KMS-11 (cell line): ENCODE results near the gene GLP2R.

Source experiments
- H2AFZ ChIP-seq: fragments of 200-600 bp; sonication (generic); 2 replicates; pipeline ENCODE4 v1.6.1; 2016; ENCODE audit warnings: antibody characterized with exemption, mixed run types, low read depth
- H3K27ac ChIP-seq: fragments of 200-600 bp; sonication (generic); 2 replicates; pipeline ENCODE4 v1.6.1; 2016; ENCODE audit warnings: mild to moderate bottlenecking, mixed run types
- H3K27me3 ChIP-seq: fragments of 200-600 bp; sonication (generic); 2 replicates; pipeline ENCODE4 v1.6.1; 2017; ENCODE audit warnings: mild to moderate bottlenecking, low read depth, mixed run types, moderate library complexity; ENCODE audit not compliant: insufficient read depth
- H3K36me3 ChIP-seq: fragments of 200-600 bp; sonication (generic); 2 replicates; pipeline ENCODE4 v1.6.1; 2017; ENCODE audit warnings: mild to moderate bottlenecking, mixed run types; ENCODE audit not compliant: insufficient read depth
- H3K4me1 ChIP-seq: fragments of 200-600 bp; sonication (generic); 2 replicates; pipeline ENCODE4 v1.6.1; 2016; ENCODE audit warnings: mild to moderate bottlenecking, low read depth, mixed run types; ENCODE audit not compliant: poor library complexity, severe bottlenecking
- H3K4me2 ChIP-seq: fragments of 200-600 bp; sonication (generic); 2 replicates; pipeline ENCODE4 v1.7.0; 2016; ENCODE audit warnings: mild to moderate bottlenecking, mixed run types
- H3K4me3 ChIP-seq: fragments of 200-600 bp; sonication (generic); IDR thresholded peaks from 2 replicates; pipeline ENCODE4 v1.6.1; 2017; ENCODE audit warnings: low read depth, low read length, mixed read lengths; ENCODE audit not compliant: insufficient read depth
- H3K79me2 ChIP-seq: fragments of 200-600 bp; sonication (generic); 2 replicates; pipeline ENCODE4 v1.6.1; 2016; ENCODE audit warnings: low read depth, mixed run types; ENCODE audit not compliant: insufficient read depth
- H3K9ac ChIP-seq: fragments of 200-600 bp; sonication (generic); 2 replicates; pipeline ENCODE4 v1.6.1; 2016; ENCODE audit warnings: mild to moderate bottlenecking, mixed run types
- H4K20me1 ChIP-seq: fragments of 200-600 bp; sonication (generic); 2 replicates; pipeline ENCODE4 v1.6.1; 2016; ENCODE audit warnings: mild to moderate bottlenecking, mixed run types; ENCODE audit not compliant: insufficient read depth
- CTCF ChIP-seq: fragments of 200-600 bp; sonication (generic); conservative IDR thresholded peaks from 2 replicates; pipeline ENCODE4 v1.6.1; 2017; ENCODE audit warnings: low read depth, mild to moderate bottlenecking, antibody characterized with exemption, low read length, moderate library complexity, mixed read lengths

Gene GLP2R

GRCh38 chr17:9845306-9845705, 19.6 kb downstream of the GLP2R start:
- Histone ChIP-seq H4K20me1 (no peaks in the 10 kb centered on the region), H3K9ac (no peak overlapping the region), H3K4me2 (no peak overlapping the region), H3K79me2 (no peaks in the 10 kb centered on the region), H3K4me1 (no peaks in the 10 kb centered on the region), H3K27me3 (no peaks in the 10 kb centered on the region), H2AFZ (no peak overlapping the region), H3K36me3 (no peaks in the 10 kb centered on the region), H3K27ac (no peak overlapping the region), H3K4me3 (no peak overlapping the region)
- no peak for TF ChIP-seq CTCF

GRCh38 chr17:9850151-9850550, 24.4 kb downstream of the GLP2R start:
- H3K4me2 ChIP-seq = no peak overlapping the region
- H3K36me3 ChIP-seq = no peaks in the 10 kb centered on the region
- H3K79me2 ChIP-seq = no peaks in the 10 kb centered on the region
- H3K4me3 ChIP-seq = no peak overlapping the region
- no peak for TF ChIP-seq CTCF
- no peak overlapping the region for H3K27ac ChIP-seq
- H3K4me1 ChIP-seq = no peaks in the 10 kb centered on the region
- H4K20me1 ChIP-seq = no peaks in the 10 kb centered on the region
- H3K9ac ChIP-seq = no peak overlapping the region
- H2AFZ ChIP-seq = no peak overlapping the region
- H3K27me3 ChIP-seq = no peaks in the 10 kb centered on the region

- TF ChIP-seq CTCF = no peak
- Histone ChIP-seq H3K36me3 (no peaks in the 10 kb centered on the region), H3K27me3 (no peaks in the 10 kb centered on the region), H3K4me3 (no peak overlapping the region), H3K9ac (no peak overlapping the region), H3K4me2 (no peak overlapping the region), H4K20me1 (no peaks in the 10 kb centered on the region), H3K79me2 (no peaks in the 10 kb centered on the region), H3K4me1 (no peaks in the 10 kb centered on the region), H2AFZ (no peak overlapping the region), H3K27ac (no peak overlapping the region)
Measured at GRCh38 chr17:9854255-9854654, 28.5 kb downstream of the GLP2R start.

- Histone ChIP-seq H3K36me3 (no peaks in the 10 kb centered on the region), H4K20me1 (no peaks in the 10 kb centered on the region), H3K27me3 (no peaks in the 10 kb centered on the region), H2AFZ (no peak overlapping the region), H3K9ac (no peak overlapping the region), H3K4me2 (no peak overlapping the region), H3K4me3 (no peak overlapping the region), H3K79me2 (no peaks in the 10 kb centered on the region), H3K4me1 (no peaks in the 10 kb centered on the region), H3K27ac (no peak overlapping the region)
- TF ChIP-seq CTCF = no peak
Measured at GRCh38 chr17:9855036-9855435, 29.3 kb downstream of the GLP2R start.

GRCh38 chr17:9859781-9860180, 34.1 kb downstream of the GLP2R start:
- Histone ChIP-seq H3K27me3 (no peaks in the 10 kb centered on the region), H3K4me2 (no peak overlapping the region), H2AFZ (no peak overlapping the region), H3K79me2 (no peaks in the 10 kb centered on the region), H3K36me3 (no peaks in the 10 kb centered on the region), H4K20me1 (no peaks in the 10 kb centered on the region), H3K4me3 (no peak overlapping the region), H3K9ac (no peak overlapping the region), H3K4me1 (no peaks in the 10 kb centered on the region), H3K27ac (no peak overlapping the region)
- no peak for TF ChIP-seq CTCF
